ENCODE data around the gene TRIM66.

DNA sequence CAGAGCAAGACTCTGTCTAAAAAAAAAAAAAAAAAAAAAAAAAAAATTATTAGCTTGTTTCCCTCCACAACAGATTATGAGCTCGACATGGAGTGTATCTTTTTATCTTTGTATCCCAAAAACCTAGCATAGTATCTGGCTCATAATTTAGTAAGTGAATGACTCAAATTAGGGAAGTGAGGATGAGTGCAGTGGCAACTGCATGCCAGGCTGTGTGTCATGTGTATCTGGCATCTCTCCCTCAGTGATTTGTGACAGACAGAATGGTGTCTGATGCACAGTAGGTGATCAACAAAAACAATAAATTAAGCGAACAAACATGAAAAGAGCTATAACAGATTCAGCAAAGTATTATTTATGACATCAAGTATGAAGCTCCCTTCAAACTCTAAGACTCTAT, 95.7 kb downstream of the TRIM66 start:
- TF ChIP-seq EZH2 (IDR thresholded peaks at IDR 0.05; ENCODE audit: insufficient read depth, poor library complexity, severe bottlenecking) (no peak), EZH2phosphoT487 (IDR thresholded peaks at IDR 0.05; ENCODE audit: insufficient read depth, low read depth) (no peak)
